Stimulated activated CD4-positive, alpha-beta T cell treated with anti-CD3 and anti-CD28 coated beads, TNF-alpha, amount 100 ng/mL, for 4 hours (primary cell): Measurements from ENCODE around the gene ECE2.
A peak's percentile ranks its signal among the peaks of the same experiment; 100 is the strongest.
"Not testable (repeated sequence)": the region's sequence is repeated elsewhere in the genome, so short reads cannot be mapped to it uniquely, and the experiment has no call there.

Source experiments
- DNase-seq, 3 experiments: peaks; one replicate each; pipeline ENCODE4 v3.0.0-alpha.2; 2020; ENCODE audit warnings: low read depth in 3 of 3

ECE2 gene

GRCh38 chr3:184267249-184267648 is 8.6 kb upstream of the ECE2 start:
- not testable (repeated sequence) for DNase-seq

GRCh38 chr3:184272269-184272668 is 3.6 kb upstream of the ECE2 start:
- DNase-seq = no peak

GRCh38 chr3:184275381-184275701 is 481 bp upstream of the ECE2 start:
- DNase-seq = no peak

GRCh38 chr3:184277366-184277765 is 1.5 kb downstream of the ECE2 start:
- DNase-seq = no peak

GRCh38 chr3:184282941-184283340 is 7.1 kb downstream of the ECE2 start:
- no peak for DNase-seq

GRCh38 chr3:184283681-184284080 is 7.9 kb downstream of the ECE2 start:
- no peak for DNase-seq

GRCh38 chr3:184284696-184285095 is 8.9 kb downstream of the ECE2 start:
- no peak for DNase-seq

GRCh38 chr3:184289426-184289938 is 13.7 kb downstream of the ECE2 start:
- DNase-seq = peak; percentile 41 to 49 (median 46)

GRCh38 chr3:184290331-184290730 is 14.5 kb downstream of the ECE2 start:
- no peak for DNase-seq

GRCh38 chr3:184291044-184291737 is 15.4 kb downstream of the ECE2 start:
- DNase-seq = no peak

GRCh38 chr3:184291738-184292445 is 16.1 kb downstream of the ECE2 start:
- DNase-seq = no peak

- no peak for DNase-seq
These were observed 19.9 kb downstream of the ECE2 start for GRCh38 chr3:184295771-184296170.

- no peak for DNase-seq
These were observed 20.8 kb downstream of the ECE2 start for GRCh38 chr3:184296616-184297015.

GRCh38 chr3:184298759-184299487 is 23.1 kb downstream of the ECE2 start, which contains the start of gene PSMD2:
Gene PSMD2, plus strand, starts transcription at chr3:184299241. Its CDS starts 26 bp downstream, at chr3:184299267.
- DNase-seq = peak; percentile 97 to 98 (median 98)

GRCh38 chr3:184299488-184300377 is 23.9 kb downstream of the ECE2 start:
- no peak for DNase-seq

GRCh38 chr3:184300378-184300720 is 24.5 kb downstream of the ECE2 start:
- no peak for DNase-seq

- no peak for DNase-seq
These were observed 29.8 kb downstream of the ECE2 start for GRCh38 chr3:184305577-184305976.

GRCh38 chr3:184306341-184306972 is 30.6 kb downstream of the ECE2 start:
- DNase-seq = no peak

- no peak for DNase-seq
These were observed 32.1 kb downstream of the ECE2 start for GRCh38 chr3:184307915-184308314.

GRCh38 chr3:184308744-184309143 is 32.9 kb downstream of the ECE2 start:
- DNase-seq = no peak

GRCh38 chr3:184311633-184312032 is 35.8 kb downstream of the ECE2 start:
- no peak for DNase-seq
